Liver (tissue), 9 donors: Measurements from ENCODE around the gene GAB2. TPM values are rescaled to one million over a fixed set of nuclear protein-coding genes. Genes with fewer than 3 reads are reported as not detected.

Experiments
- DNase-seq: peaks from one replicate; pipeline ENCODE4 v3.0.0-alpha.2; 2017; ENCODE audit warnings: low spot score
- H3K27ac ChIP-seq, 2 donors: one replicate each; pipeline ENCODE4 v1.7.0; 2013; ENCODE audit warnings: inconsistent platforms in 2 of 2, low read length in 2 of 2, control low read depth in 1 of 2, low read depth in 1 of 2, mild to moderate bottlenecking in 1 of 2
- H3K27me3 ChIP-seq, 4 donors: one replicate each; pipeline versions ENCODE4 v1.6.1 to v1.7.0; 2013; ENCODE audit warnings: low read length in 3 of 4, inconsistent platforms in 1 of 4, mild to moderate bottlenecking in 1 of 4, moderate library complexity in 1 of 4; ENCODE audit not compliant: control insufficient read depth in 4 of 4, insufficient read depth in 4 of 4
- H3K36me3 ChIP-seq, 4 donors: one replicate each; pipeline versions ENCODE4 v1.6.1 to v1.7.0; 2013; ENCODE audit warnings: low read length in 3 of 4, mild to moderate bottlenecking in 3 of 4, low read depth in 1 of 4, moderate library complexity in 1 of 4; ENCODE audit not compliant: control insufficient read depth in 4 of 4, insufficient read depth in 3 of 4
- H3K4me1 ChIP-seq, 4 donors: one replicate each; pipeline versions ENCODE4 v1.6.1 to v1.7.0; 2013; ENCODE audit warnings: low read length in 3 of 4, mild to moderate bottlenecking in 3 of 4, moderate library complexity in 1 of 4; ENCODE audit not compliant: control insufficient read depth in 4 of 4, insufficient read depth in 4 of 4
- H3K4me3 ChIP-seq, 3 donors: one replicate each; pipeline versions ENCODE4 v1.6.1 to v1.7.0; 2013; ENCODE audit warnings: low read length in 3 of 3, control low read depth in 1 of 3, low read depth in 1 of 3, mild to moderate bottlenecking in 1 of 3
- H3K9ac ChIP-seq, 2 donors: one replicate each; pipeline ENCODE4 v1.7.0; 2013; ENCODE audit warnings: low read length in 2 of 2, mild to moderate bottlenecking in 2 of 2, moderate library complexity in 2 of 2, control low read depth in 1 of 2, low read depth in 1 of 2
- H3K9me3 ChIP-seq, 4 donors: one replicate each; pipeline versions ENCODE4 v1.6.1 to v1.7.0; 2013; ENCODE audit warnings: low read length in 3 of 4; ENCODE audit not compliant: control insufficient read depth in 4 of 4
- ATF3 ChIP-seq: IDR thresholded peaks from 2 replicates; pipeline ENCODE4 v1.6.1; 2016; ENCODE audit warnings: antibody characterized with exemption
- CTCF ChIP-seq: fragments of 150-350 bp; IDR thresholded peaks from 2 replicates; pipeline ENCODE4 v1.5.1; 2017; ENCODE audit warnings: improper control_type of control experiment, low read depth, low read length; ENCODE audit not compliant: missing input control
- EGR1 ChIP-seq, 2 donors: IDR thresholded peaks; 2 replicates each; pipeline ENCODE4 v1.6.1; 2016 to 2018; ENCODE audit warnings: antibody characterized with exemption in 2 of 2, low read depth in 2 of 2
- FOXA1 ChIP-seq: IDR thresholded peaks from 2 replicates; pipeline ENCODE4 v1.6.1; 2016; ENCODE audit warnings: antibody characterized with exemption
- FOXA2 ChIP-seq: IDR thresholded peaks from 2 replicates; pipeline ENCODE4 v1.6.1; 2016; ENCODE audit warnings: antibody characterized with exemption
- GABPA ChIP-seq, 2 donors: IDR thresholded peaks in 1 of 2; conservative IDR thresholded peaks in 1 of 2; 2 replicates each; pipeline ENCODE4 v1.6.1; 2016; ENCODE audit warnings: antibody characterized with exemption in 2 of 2, mild to moderate bottlenecking in 1 of 2, moderate library complexity in 1 of 2
- HNF4A ChIP-seq, 2 donors: conservative IDR thresholded peaks; 2 replicates each; pipeline ENCODE4 v1.6.1; 2016; ENCODE audit warnings: antibody characterized with exemption in 2 of 2, mild to moderate bottlenecking in 2 of 2
- HNF4G ChIP-seq: IDR thresholded peaks from 2 replicates; pipeline ENCODE4 v1.6.1; 2016; ENCODE audit warnings: antibody characterized with exemption
- JUND ChIP-seq, 2 donors: IDR thresholded peaks; 2 replicates each; pipeline ENCODE4 v1.6.1; 2016; ENCODE audit warnings: antibody characterized with exemption in 2 of 2
- MAX ChIP-seq: IDR thresholded peaks from 2 replicates; pipeline ENCODE4 v1.6.1; 2016; ENCODE audit warnings: antibody characterized with exemption
- NR2F2 ChIP-seq: IDR thresholded peaks from 2 replicates; pipeline ENCODE4 v1.6.1; 2016; ENCODE audit warnings: antibody characterized with exemption
- RAD21 ChIP-seq, 2 donors: IDR thresholded peaks; 2 replicates each; pipeline ENCODE4 v1.6.1; 2016; ENCODE audit warnings: antibody characterized with exemption in 2 of 2, mild to moderate bottlenecking in 2 of 2
- REST ChIP-seq: IDR thresholded peaks from 2 replicates; pipeline ENCODE4 v1.6.1; 2016; ENCODE audit warnings: antibody characterized with exemption, mild to moderate bottlenecking
- RXRA ChIP-seq, 2 donors: IDR thresholded peaks; 2 replicates each; pipeline ENCODE4 v1.6.1; 2017 to 2018; ENCODE audit warnings: antibody characterized with exemption in 2 of 2, mild to moderate bottlenecking in 1 of 2
- SP1 ChIP-seq: IDR thresholded peaks from 2 replicates; pipeline ENCODE4 v1.6.1; 2018; ENCODE audit warnings: antibody characterized with exemption, mild to moderate bottlenecking
- TAF1 ChIP-seq: conservative IDR thresholded peaks from 2 replicates; pipeline ENCODE4 v1.6.1; 2016; ENCODE audit warnings: antibody characterized with exemption, mild to moderate bottlenecking
- YY1 ChIP-seq: IDR thresholded peaks from 2 replicates; pipeline ENCODE4 v1.6.1; 2016; ENCODE audit warnings: antibody characterized with exemption, mild to moderate bottlenecking
- ZBTB33 ChIP-seq: IDR thresholded peaks from 2 replicates; pipeline ENCODE4 v1.6.1; 2016; ENCODE audit warnings: antibody characterized with exemption
- WGBS: extraction: QIAGEN DNeasy Blood & Tissue Kit; methylation state at CpG from one replicate; pipeline ENCODE4 v1.1.7; 2013; 5-methylcytosine and 5-hydroxymethylcytosine counted together
- polyA plus RNA-seq, 2 donors: library from polyadenylated mRNA; stranded (reverse) in 1 of 2; unstranded in 1 of 2; fragments of 200-250 nt in 1 of 2; fragments of >200 nt in 1 of 2; fragmentation: Nextera tagmentation in 1 of 2; extraction: Ambion mirVana in 1 of 2; gene quantifications; one replicate each; pipeline versions ENCODE4 v1.2.1 to v1.2.3, GENCODE V29; 2013 to 2015
- total RNA-seq, 2 donors: library from RNA; depleted of rRNA; stranded (reverse); fragments of >200 nt; gene quantifications; one replicate each; pipeline ENCODE4 v1.2.3, GENCODE V29; 2014
- donor health status: healthy.
- donor health status: healthy.
- donor health status: healthy.
- donor health status: healthy.
- donor health status: healthy.

GAB2 gene
- total and polyA plus RNA-seq, 4 donors: 1.3 to 3.6 (median 2.5) TPM

- H3K9me3 ChIP-seq: no peaks in the 10 kb centered on the region
These were observed 98.1 kb downstream of the GAB2 start for GRCh38 chr11:78319453-78319955.

More at GRCh38 chr11:78319453-78319955, 98.1 kb downstream of the GAB2 start:
- Histone ChIP-seq H3K36me3 (no peaks in the 10 kb centered on the region), H3K4me3 (no peak overlapping the region), H3K27me3 (no peaks in the 10 kb centered on the region), H3K9ac (no peak overlapping the region), H3K4me1 (no peaks in the 10 kb centered on the region), H3K27ac (no peak overlapping the region)
- WGBS: 73% methylated on average over 4 of the region's 4 CpGs
- no peak for TF ChIP-seq FOXA2
- no peak for TF ChIP-seq TAF1
- no peak for TF ChIP-seq GABPA (IDR thresholded peaks at IDR 0.05 in 1 of 2, conservative IDR thresholded peaks at IDR 0.05 in 1 of 2)
- TF ChIP-seq EGR1 (IDR thresholded peaks at IDR 0.05; ENCODE audit: low read depth in 2 of 2): no peak
- TF ChIP-seq NR2F2: no peak
- TF ChIP-seq HNF4A (conservative IDR thresholded peaks at IDR 0.05): no peak
- no peak for TF ChIP-seq JUND (IDR thresholded peaks at IDR 0.05)
- no peak for TF ChIP-seq ZBTB33
- no peak for TF ChIP-seq REST
- no peak for TF ChIP-seq CTCF
- no peak for TF ChIP-seq MAX
- no peak for TF ChIP-seq RXRA (IDR thresholded peaks at IDR 0.05)
- no peak for TF ChIP-seq RAD21 (IDR thresholded peaks at IDR 0.05)
- no peak for TF ChIP-seq ATF3
- TF ChIP-seq HNF4G: no peak
- TF ChIP-seq SP1: no peak
- no peak for TF ChIP-seq FOXA1
- no peak for TF ChIP-seq YY1
- no peak for DNase-seq
